ENCODE measurements around the gene ZNF879.

The ZNF879 gene

DNA sequence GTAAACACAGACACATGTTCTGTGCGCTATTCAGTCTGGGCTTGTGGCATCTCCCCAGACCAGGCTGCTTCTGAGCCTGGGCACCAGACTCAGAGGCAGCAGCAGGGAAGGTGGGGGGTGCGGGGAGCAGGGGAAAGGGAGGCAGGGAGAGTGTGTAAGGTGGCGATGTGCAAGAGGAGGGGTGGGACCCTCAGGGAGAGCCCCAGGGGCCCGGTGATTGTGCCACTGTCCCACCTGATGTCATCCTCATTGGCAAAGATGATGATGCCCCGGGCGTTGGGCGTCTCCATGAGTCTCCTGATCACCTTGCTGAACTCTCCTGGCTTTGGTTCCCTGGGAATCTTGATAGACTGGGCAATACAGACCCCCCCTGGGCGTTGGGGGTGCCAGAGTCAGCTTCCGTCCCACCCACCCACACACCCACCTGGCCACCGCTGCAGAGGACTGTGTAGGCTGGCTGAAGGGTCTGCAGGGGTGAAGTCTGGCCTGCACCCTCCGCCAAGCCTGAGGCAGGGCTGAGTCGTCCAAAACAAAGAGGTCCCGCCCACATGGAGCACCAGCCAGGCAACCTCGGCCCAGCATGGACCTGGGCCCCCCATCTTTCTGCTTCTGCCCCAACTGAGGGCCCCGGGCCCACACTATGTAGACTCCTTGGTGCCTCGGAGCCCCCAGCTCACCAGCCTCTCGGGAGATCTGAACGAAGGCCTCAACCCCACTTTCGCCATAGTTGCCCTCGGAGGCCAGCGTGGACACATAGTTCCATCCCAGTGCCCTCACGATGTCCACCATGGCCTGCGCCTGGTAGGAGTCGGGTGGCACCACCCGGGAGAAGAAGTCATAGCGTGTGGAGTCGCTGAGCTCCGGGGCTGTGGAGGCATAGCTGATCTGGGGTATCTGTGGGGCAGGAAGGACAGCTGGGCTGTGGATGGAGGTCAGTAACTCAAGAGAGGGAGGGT lies 32.1 kb upstream of the ZNF879 start:
- Histone ChIP-seq H3K27ac (ENCODE audit: low read length) (no peak overlapping the region), H3K9ac (ENCODE audit: low read length in 2 of 2) (no peak overlapping the region), H3K4me1 (ENCODE audit: control insufficient read depth, insufficient read depth, low read length) (peaks cover 3% of the 10 kb centered on the region), H3K36me3 (ENCODE audit: control insufficient read depth in 2 of 2, insufficient read depth in 2 of 2, low read length in 2 of 2) (no peaks in the 10 kb centered on the region), H3K9me3 (ENCODE audit: control insufficient read depth in 2 of 2, low read length in 2 of 2) (peaks cover 0 to 31% of the 10 kb centered on the region in 2 donors), H3K4me3 (ENCODE audit: low read length in 2 of 2) (no peak overlapping the region), H3K27me3 (ENCODE audit: control insufficient read depth in 1 of 2, insufficient read depth in 2 of 2, low read length in 2 of 2) (peaks cover 6 to 8% of the 10 kb centered on the region in 2 donors)

DNA sequence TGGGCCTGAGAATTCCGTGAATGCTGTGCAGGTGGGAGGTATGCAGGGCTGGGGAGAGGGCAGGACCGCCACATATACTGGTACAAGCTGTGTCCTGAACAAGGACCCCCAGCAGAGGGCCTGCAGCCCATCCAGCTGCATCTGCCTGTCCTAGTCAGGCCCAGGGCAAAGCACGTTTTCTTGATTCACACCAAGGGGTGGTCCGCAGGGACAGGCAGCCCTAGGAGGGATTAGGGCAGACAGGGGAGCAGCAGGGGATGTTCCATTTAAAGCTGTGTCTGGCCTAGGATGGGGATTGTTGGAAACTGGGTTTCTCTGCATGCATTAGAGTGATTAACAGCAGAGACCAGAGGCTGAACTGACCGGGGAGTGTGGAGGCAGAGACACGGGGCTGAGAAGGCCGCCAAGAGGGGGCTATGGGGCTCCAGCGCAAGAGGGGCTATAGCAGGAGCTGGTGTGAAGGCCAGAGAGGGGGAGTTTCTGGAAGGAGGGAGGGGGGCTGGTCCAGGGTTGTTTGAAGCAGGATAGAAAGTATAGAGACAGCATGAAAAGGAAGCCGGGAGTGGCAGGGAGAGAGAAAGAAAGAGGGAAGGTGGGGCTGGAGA lies 31.2 kb upstream of the ZNF879 start:
- peaks cover 0 to 21% of the 10 kb centered on the region in 2 donors for H3K9me3 ChIP-seq (ENCODE audit: control insufficient read depth in 2 of 2, low read length in 2 of 2)
- H3K9ac ChIP-seq (ENCODE audit: low read length in 2 of 2), result no peak overlapping the region
- H3K36me3 ChIP-seq (ENCODE audit: control insufficient read depth in 2 of 2, insufficient read depth in 2 of 2, low read length in 2 of 2), result no peaks in the 10 kb centered on the region
- peaks cover 3% of the 10 kb centered on the region for H3K4me1 ChIP-seq (ENCODE audit: control insufficient read depth, insufficient read depth, low read length)
- no peak overlapping the region for H3K4me3 ChIP-seq (ENCODE audit: low read length in 2 of 2)
- H3K27ac ChIP-seq (ENCODE audit: low read length), result no peak overlapping the region
- peaks cover 6 to 12% of the 10 kb centered on the region in 2 donors for H3K27me3 ChIP-seq (ENCODE audit: control insufficient read depth in 1 of 2, insufficient read depth in 2 of 2, low read length in 2 of 2)

DNA sequence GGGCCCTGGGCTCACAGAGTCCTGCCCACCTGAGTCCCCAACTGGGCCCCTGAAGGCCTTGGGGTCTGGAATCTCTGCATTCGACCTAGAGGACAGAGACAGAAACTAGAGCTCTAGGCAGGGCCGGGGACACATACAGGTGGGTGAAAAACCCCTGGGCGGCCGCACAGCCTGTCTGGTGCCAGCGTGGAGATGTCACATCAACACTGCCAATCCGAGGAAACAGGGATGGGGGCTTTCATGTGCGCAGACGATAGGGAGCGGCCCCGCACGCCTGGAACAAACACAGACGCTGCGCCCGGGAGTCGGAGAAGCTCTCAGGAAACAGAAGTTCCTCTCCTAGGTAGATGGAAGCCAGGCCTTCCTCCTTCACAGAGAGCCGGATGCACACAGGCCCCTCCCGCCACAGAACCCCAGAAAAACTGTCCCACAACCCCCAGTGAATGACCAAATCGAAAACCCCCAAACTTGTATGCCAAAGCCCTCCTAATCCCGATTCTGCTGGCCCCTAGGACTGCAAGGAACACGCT lies 30.3 kb upstream of the ZNF879 start:
- Histone ChIP-seq H3K27ac (ENCODE audit: low read length) (no peak overlapping the region), H3K9me3 (ENCODE audit: control insufficient read depth in 2 of 2, low read length in 2 of 2) (peaks cover 0 to 19% of the 10 kb centered on the region in 2 donors), H3K36me3 (ENCODE audit: control insufficient read depth in 2 of 2, insufficient read depth in 2 of 2, low read length in 2 of 2) (no peaks in the 10 kb centered on the region), H3K4me1 (ENCODE audit: control insufficient read depth, insufficient read depth, low read length) (peaks cover 3% of the 10 kb centered on the region), H3K27me3 (ENCODE audit: control insufficient read depth in 1 of 2, insufficient read depth in 2 of 2, low read length in 2 of 2) (peaks cover 6 to 14% of the 10 kb centered on the region in 2 donors), H3K4me3 (ENCODE audit: low read length in 2 of 2) (no peak overlapping the region), H3K9ac (ENCODE audit: low read length in 2 of 2) (no peak overlapping the region)

DNA sequence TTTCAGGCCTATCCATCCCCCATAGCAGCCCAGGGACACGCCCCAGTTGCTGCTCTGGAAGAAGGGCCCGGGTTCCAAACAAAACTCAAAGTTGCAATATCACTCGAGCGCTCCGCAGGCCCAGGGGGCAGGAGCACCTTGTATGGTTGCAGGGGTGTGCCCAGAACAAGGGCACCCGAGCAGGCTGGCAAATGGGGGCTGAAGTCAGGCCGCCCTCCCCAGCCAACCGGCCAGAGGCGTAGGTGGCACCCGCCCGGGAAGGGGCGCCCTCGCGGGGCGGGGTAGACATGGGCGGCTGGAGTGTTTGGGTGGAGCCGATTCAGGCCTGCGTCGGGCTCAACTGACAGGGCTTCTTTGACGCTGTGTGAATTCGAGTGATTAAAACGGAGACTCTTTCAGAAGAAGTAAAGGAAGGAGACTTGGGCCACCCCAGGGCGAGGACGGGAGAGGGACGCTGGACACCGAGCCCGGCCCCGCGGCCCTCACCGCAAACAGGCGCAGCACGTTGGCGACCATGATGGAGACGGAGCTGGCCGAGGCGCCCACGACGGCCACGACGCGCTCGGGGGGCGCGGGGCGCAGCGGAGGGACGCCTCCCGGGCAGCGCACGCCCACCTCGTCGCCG lies 29.5 kb upstream of the ZNF879 start:
- H3K4me3 ChIP-seq (ENCODE audit: low read length in 2 of 2), result no peak overlapping the region
- no peak overlapping the region for H3K27ac ChIP-seq (ENCODE audit: low read length)
- H3K9me3 ChIP-seq (ENCODE audit: control insufficient read depth in 2 of 2, low read length in 2 of 2), result peaks cover 0 to 14% of the 10 kb centered on the region in 2 donors
- no peak overlapping the region for H3K9ac ChIP-seq (ENCODE audit: low read length in 2 of 2)
- peaks cover 6 to 14% of the 10 kb centered on the region in 2 donors for H3K27me3 ChIP-seq (ENCODE audit: control insufficient read depth in 1 of 2, insufficient read depth in 2 of 2, low read length in 2 of 2)
- no peaks in the 10 kb centered on the region for H3K36me3 ChIP-seq (ENCODE audit: control insufficient read depth in 2 of 2, insufficient read depth in 2 of 2, low read length in 2 of 2)
- peaks cover 3% of the 10 kb centered on the region for H3K4me1 ChIP-seq (ENCODE audit: control insufficient read depth, insufficient read depth, low read length)

DNA sequence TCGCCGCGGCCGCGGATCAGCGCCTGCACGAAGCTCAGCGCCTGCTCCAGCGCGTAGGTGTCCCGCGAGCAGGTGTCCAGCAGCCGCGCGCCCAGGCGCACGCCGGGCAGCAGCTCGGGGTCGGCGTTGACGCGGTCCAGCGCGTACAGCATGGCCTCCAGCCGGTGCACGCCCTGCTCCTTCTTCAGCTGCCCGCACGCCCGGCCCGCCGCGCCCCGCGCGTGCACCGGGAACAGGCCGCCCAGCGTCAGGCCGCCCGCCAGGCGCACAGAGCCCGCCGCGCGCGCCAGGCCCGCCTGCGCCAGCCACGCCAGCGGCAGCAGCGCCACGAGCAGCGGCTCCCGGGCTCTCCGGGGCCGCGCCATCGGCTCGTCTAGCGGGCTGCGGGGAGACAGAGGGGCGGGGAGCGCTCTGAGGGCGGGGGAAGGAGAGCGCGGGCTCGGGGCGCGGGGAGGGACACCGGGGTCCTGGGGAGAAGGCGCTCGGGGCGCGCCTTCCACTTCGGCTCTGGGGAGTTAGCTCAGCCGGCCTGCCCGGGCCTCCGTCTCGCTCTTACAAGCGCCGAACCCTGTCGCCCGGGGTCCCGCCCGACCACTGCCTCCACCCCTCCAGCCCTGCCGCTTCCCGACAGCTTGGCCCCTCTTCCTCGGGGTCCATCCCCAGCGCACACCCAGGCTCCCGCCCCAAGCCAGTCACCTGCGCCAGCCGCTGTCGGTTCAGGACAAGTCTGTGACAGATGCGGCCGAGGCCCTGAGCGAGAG lies 28.8 kb upstream of the ZNF879 start, which contains the start of gene GRM6:
Gene GRM6 (minus strand): TSS at position 741 of the 761 bp plus-strand sequence. CDS start 376 bp downstream, at position 365.
- H3K4me1 ChIP-seq (ENCODE audit: control insufficient read depth, insufficient read depth, low read length), result peaks cover 3% of the 10 kb centered on the region
- H3K36me3 ChIP-seq (ENCODE audit: control insufficient read depth in 2 of 2, insufficient read depth in 2 of 2, low read length in 2 of 2), result no peaks in the 10 kb centered on the region
- no peak within 1 kb of the TSS for H3K9ac ChIP-seq (ENCODE audit: low read length in 2 of 2)
- peaks cover 0 to 7% of the 10 kb centered on the region in 2 donors for H3K9me3 ChIP-seq (ENCODE audit: control insufficient read depth in 2 of 2, low read length in 2 of 2)
- no peak within 1 kb of the TSS for H3K4me3 ChIP-seq (ENCODE audit: low read length in 2 of 2)
- H3K27ac ChIP-seq (ENCODE audit: low read length), result no peak within 1 kb of the TSS
- peaks cover 6 to 14% of the 10 kb centered on the region in 2 donors for H3K27me3 ChIP-seq (ENCODE audit: control insufficient read depth in 1 of 2, insufficient read depth in 2 of 2, low read length in 2 of 2)

DNA sequence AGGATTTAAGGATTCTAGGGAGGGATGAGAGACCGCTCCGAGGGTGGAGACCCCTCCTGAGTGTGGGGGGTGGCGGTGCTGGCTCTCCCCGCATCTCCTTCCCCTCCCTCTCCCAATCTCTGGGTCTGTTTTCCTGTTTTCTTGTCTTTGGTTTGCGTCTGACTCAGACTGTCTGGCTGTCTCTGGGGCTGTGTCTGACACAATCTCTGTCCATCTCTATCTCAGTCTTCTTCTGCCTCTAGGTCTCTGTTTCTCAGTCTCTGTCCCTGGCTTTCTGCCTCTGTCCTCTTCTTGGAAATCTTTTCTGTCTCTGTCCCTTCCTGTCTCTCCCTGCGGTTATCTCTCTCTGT lies 28.3 kb upstream of the ZNF879 start:
- H3K27ac ChIP-seq (ENCODE audit: low read length), result no peak overlapping the region
- no peak overlapping the region for H3K4me3 ChIP-seq (ENCODE audit: low read length in 2 of 2)
- no peak overlapping the region for H3K9ac ChIP-seq (ENCODE audit: low read length in 2 of 2)
- H3K36me3 ChIP-seq (ENCODE audit: control insufficient read depth in 2 of 2, insufficient read depth in 2 of 2, low read length in 2 of 2), result no peaks in the 10 kb centered on the region
- peaks cover 6 to 14% of the 10 kb centered on the region in 2 donors for H3K27me3 ChIP-seq (ENCODE audit: control insufficient read depth in 1 of 2, insufficient read depth in 2 of 2, low read length in 2 of 2)
- H3K9me3 ChIP-seq (ENCODE audit: control insufficient read depth in 2 of 2, low read length in 2 of 2), result peaks cover 0 to 3% of the 10 kb centered on the region in 2 donors
- peaks cover 3% of the 10 kb centered on the region for H3K4me1 ChIP-seq (ENCODE audit: control insufficient read depth, insufficient read depth, low read length)

DNA sequence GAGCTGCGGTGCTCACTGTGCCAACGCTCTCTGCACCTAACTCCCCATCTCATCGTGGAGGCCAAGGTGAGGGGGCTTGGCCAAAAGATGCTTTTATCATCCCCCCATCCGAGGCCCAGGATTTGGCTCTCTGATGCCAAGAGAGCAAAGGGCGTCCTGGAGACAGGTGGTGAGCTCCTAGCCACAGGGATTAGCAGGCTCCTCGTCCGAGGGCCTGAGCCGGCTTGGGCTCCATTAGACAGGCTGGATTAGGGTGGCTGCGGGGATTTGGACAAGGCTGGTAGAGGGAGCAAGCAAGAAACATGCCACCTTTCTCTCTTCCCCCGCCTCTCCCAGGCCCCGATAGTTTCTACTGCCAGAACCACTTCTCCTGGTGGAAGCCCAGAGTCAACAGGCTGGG lies 27.4 kb upstream of the ZNF879 start:
- H3K9me3 ChIP-seq (ENCODE audit: control insufficient read depth in 2 of 2, low read length in 2 of 2), result no peaks in the 10 kb centered on the region
- H3K4me3 ChIP-seq (ENCODE audit: low read length in 2 of 2), result no peak overlapping the region
- peaks cover 6 to 14% of the 10 kb centered on the region in 2 donors for H3K27me3 ChIP-seq (ENCODE audit: control insufficient read depth in 1 of 2, insufficient read depth in 2 of 2, low read length in 2 of 2)
- H3K27ac ChIP-seq (ENCODE audit: low read length), result no peak overlapping the region
- no peak overlapping the region for H3K9ac ChIP-seq (ENCODE audit: low read length in 2 of 2)
- peaks cover 3% of the 10 kb centered on the region for H3K4me1 ChIP-seq (ENCODE audit: control insufficient read depth, insufficient read depth, low read length)
- no peaks in the 10 kb centered on the region for H3K36me3 ChIP-seq (ENCODE audit: control insufficient read depth in 2 of 2, insufficient read depth in 2 of 2, low read length in 2 of 2)

DNA sequence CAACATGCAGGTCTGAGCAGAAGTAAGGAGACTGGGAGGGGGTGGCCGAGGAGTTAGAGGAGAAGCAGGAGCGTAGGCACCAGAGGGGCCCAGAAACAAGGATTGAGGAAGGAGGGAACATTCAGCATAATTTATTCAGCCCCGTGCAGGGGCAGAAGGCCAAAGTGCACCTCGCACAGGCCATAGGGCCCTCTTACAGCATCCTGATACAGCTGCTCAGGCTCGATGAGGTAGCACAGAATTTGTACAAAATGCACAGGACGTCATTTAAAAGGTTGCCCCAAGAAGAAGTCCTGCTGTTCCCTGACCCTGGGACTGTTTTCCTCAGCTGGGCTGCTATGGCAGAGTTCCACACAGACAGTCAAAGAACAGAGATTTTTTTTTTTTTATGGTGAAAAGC lies 26.4 kb upstream of the ZNF879 start:
- Histone ChIP-seq H3K27me3 (ENCODE audit: control insufficient read depth in 1 of 2, insufficient read depth in 2 of 2, low read length in 2 of 2) (peaks cover 6 to 14% of the 10 kb centered on the region in 2 donors), H3K4me1 (ENCODE audit: control insufficient read depth, insufficient read depth, low read length) (peaks cover 3% of the 10 kb centered on the region), H3K36me3 (ENCODE audit: control insufficient read depth in 2 of 2, insufficient read depth in 2 of 2, low read length in 2 of 2) (no peaks in the 10 kb centered on the region)

DNA sequence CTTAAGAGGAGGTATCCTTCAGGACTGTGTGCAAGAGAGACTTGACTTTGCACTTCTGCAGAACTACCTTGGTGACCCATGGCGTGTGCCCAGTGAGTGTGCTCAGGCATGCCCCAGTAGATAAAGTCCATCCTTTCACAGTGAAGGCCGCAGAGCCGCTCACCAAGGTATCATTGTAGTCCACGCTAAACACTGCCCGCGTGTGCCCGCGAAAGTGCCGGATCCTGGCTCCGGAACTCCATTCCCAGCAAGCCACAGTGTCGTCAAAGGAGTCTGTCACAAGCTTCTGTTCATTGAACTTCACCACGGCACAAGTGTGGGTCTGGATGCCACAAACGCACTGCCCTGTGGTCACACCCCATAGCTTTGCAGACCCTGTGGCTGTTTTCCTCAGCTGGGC lies 25.2 kb upstream of the ZNF879 start:
- Histone ChIP-seq H3K27me3 (ENCODE audit: control insufficient read depth in 1 of 2, insufficient read depth in 2 of 2, low read length in 2 of 2) (peaks cover 6 to 14% of the 10 kb centered on the region in 2 donors), H3K4me1 (ENCODE audit: control insufficient read depth, insufficient read depth, low read length) (peaks cover 3% of the 10 kb centered on the region), H3K9me3 (ENCODE audit: control insufficient read depth in 2 of 2, low read length in 2 of 2) (no peaks in the 10 kb centered on the region), H3K27ac (ENCODE audit: low read length) (no peak overlapping the region), H3K9ac (ENCODE audit: low read length in 2 of 2) (no peak overlapping the region), H3K36me3 (ENCODE audit: control insufficient read depth in 2 of 2, insufficient read depth in 2 of 2, low read length in 2 of 2) (no peaks in the 10 kb centered on the region), H3K4me3 (ENCODE audit: low read length in 2 of 2) (no peak overlapping the region)

More for the DNA sequence above, 26.4 kb upstream of the ZNF879 start:
- H3K9me3 ChIP-seq (ENCODE audit: control insufficient read depth in 2 of 2, low read length in 2 of 2), result no peaks in the 10 kb centered on the region
- H3K27ac ChIP-seq (ENCODE audit: low read length), result no peak overlapping the region
- H3K9ac ChIP-seq (ENCODE audit: low read length in 2 of 2), result no peak overlapping the region
- no peak overlapping the region for H3K4me3 ChIP-seq (ENCODE audit: low read length in 2 of 2)

DNA sequence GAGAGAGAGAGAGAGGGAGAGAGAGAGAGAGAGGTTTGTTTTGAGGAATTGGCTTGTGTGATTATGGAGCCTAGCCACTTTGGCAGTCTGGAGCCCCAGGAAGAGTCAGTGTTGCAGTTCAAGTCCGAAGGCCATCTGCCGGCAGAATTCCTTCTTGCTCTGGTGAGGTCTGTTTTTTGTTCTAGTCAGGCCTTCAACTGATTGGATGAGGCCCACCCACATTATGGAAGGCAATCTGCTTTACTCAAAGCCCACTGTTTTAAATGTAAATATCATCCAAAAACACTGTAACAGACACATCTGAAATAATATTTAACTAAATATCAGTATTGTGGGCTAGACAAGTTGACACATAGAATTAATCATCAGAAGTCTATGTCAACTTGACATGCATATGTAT lies 17.0 kb upstream of the ZNF879 start:
- no peaks in the 10 kb centered on the region for H3K36me3 ChIP-seq (ENCODE audit: control insufficient read depth in 2 of 2, insufficient read depth in 2 of 2, low read length in 2 of 2)
- H3K4me3 ChIP-seq (ENCODE audit: low read length in 2 of 2), result no peak overlapping the region
- H3K9me3 ChIP-seq (ENCODE audit: control insufficient read depth in 2 of 2, low read length in 2 of 2), result no peaks in the 10 kb centered on the region
- no peak overlapping the region for H3K9ac ChIP-seq (ENCODE audit: low read length in 2 of 2)
- no peaks in the 10 kb centered on the region for H3K4me1 ChIP-seq (ENCODE audit: control insufficient read depth, insufficient read depth, low read length)
- H3K27ac ChIP-seq (ENCODE audit: low read length), result no peak overlapping the region
- no peaks in the 10 kb centered on the region for H3K27me3 ChIP-seq (ENCODE audit: control insufficient read depth in 1 of 2, insufficient read depth in 2 of 2, low read length in 2 of 2)

Data from stomach smooth muscle (tissue), 2 donors.